ENCODE results near the gene TDP1. TPM values are rescaled to one million over a fixed set of nuclear protein-coding genes. Genes with fewer than 3 reads are reported as not detected.
A peak's percentile ranks its signal among the peaks of the same experiment; 100 is the strongest.

Gene TDP1
- total RNA-seq (10 to 100 TPM; 10.3 to 23.6 TPM), polyA plus RNA-seq (1 to 10 TPM; 2.1 to 6.7 TPM)
- long read RNA-seq, donor 1, partial matches to known transcripts: 0 of 3 reads
- long read RNA-seq, donor 1, other reads (novel, unspliced or antisense): 0 of 3 reads
- long read RNA-seq, donor 2: 0 reads
- long read RNA-seq, donor 3, partial matches to known transcripts: 0 of 1 reads
- long read RNA-seq, donor 3, other reads (novel, unspliced or antisense): 0 of 1 reads
- long read RNA-seq, donor 4, partial matches to known transcripts: 0 of 2 reads
- long read RNA-seq, donor 4, other reads (novel, unspliced or antisense): 0 of 2 reads
- long read RNA-seq, donor 5, partial matches to known transcripts: 0 of 1 reads
- long read RNA-seq, donor 5, other reads (novel, unspliced or antisense): 0 of 1 reads

- TF ChIP-seq, protein P1, sequence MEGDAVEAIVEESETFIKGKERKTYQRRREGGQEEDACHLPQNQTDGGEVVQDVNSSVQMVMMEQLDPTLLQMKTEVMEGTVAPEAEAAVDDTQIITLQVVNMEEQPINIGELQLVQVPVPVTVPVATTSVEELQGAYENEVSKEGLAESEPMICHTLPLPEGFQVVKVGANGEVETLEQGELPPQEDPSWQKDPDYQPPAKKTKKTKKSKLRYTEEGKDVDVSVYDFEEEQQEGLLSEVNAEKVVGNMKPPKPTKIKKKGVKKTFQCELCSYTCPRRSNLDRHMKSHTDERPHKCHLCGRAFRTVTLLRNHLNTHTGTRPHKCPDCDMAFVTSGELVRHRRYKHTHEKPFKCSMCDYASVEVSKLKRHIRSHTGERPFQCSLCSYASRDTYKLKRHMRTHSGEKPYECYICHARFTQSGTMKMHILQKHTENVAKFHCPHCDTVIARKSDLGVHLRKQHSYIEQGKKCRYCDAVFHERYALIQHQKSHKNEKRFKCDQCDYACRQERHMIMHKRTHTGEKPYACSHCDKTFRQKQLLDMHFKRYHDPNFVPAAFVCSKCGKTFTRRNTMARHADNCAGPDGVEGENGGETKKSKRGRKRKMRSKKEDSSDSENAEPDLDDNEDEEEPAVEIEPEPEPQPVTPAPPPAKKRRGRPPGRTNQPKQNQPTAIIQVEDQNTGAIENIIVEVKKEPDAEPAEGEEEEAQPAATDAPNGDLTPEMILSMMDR (IDR thresholded peaks at IDR 0.05; ENCODE audit: control extremely low read depth, extremely low read depth): peak; percentile 16
- Histone ChIP-seq H3K9me3 (ENCODE audit: control insufficient read depth in 4 of 4, insufficient read depth in 3 of 4, low read length in 3 of 4) (no peaks in the 10 kb centered on the region), H3K27ac (ENCODE audit: low read depth in 1 of 2, low read length in 1 of 2) (peak within 1 kb of the TSS; percentile 90 to 92), H3K4me3 (peak within 1 kb of the TSS; percentile 64), H3K4me1 (ENCODE audit: control insufficient read depth in 5 of 5, insufficient read depth in 5 of 5, low read length in 5 of 5) (peaks cover 0 to 30% (median 5%) of the 10 kb centered on the region in 5 donors), H3K9ac (ENCODE audit: insufficient read depth in 1 of 2, low read length in 2 of 2) (peak within 1 kb of the TSS; percentile 84 to 85), H3K27me3 (ENCODE audit: control insufficient read depth in 3 of 3, insufficient read depth in 3 of 3, low read length in 2 of 3) (no peaks in the 10 kb centered on the region), H3K36me3 (ENCODE audit: control insufficient read depth in 4 of 4, insufficient read depth in 4 of 4, low read length in 4 of 4) (peaks cover 0 to 8% (median 1%) of the 10 kb centered on the region in 4 donors)
- WGBS, 2 donors: 0 to 1% methylated on average over 77 to 84 of the region's 84 CpGs
- ATAC-seq (ENCODE audit: insufficient read depth, low FRiP score) (peak; percentile 94), DNase-seq (peak; percentile 96 to 98 (median 97))
These were observed at the start of gene TDP1 for GRCh38 chr14:89955745-89956660. TSS of gene TDP1 (plus strand) at chr14:89955927. CDS start at chr14:89963115, 7,188 bp downstream.

DNA sequence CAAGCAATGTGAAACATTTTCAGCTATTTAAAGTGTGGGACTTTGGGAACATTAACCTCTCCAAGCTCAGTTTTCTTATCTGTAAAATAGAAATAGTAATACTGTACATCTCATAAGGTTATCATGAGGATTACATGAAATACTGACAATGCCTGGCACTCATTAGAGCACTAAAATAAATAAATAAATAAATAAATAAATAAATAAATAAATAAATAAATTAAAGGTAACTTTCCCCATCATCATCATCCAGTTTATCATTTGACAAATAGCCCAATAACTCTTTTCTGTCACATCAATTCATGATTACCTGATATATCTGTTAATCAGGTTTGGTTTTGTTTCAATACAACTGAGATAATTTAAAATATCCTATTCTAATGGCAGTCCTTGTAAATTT, 49.7 kb upstream of the TDP1 start:
- Histone ChIP-seq H3K9ac (ENCODE audit: insufficient read depth in 1 of 2, low read length in 2 of 2) (no peak overlapping the region), H3K27me3 (ENCODE audit: control insufficient read depth in 3 of 3, insufficient read depth in 3 of 3, low read length in 2 of 3) (no peaks in the 10 kb centered on the region), H3K4me1 (ENCODE audit: control insufficient read depth in 5 of 5, insufficient read depth in 5 of 5, low read length in 5 of 5) (peaks cover 0 to 6% (median 0%) of the 10 kb centered on the region in 5 donors), H3K9me3 (ENCODE audit: control insufficient read depth in 4 of 4, insufficient read depth in 3 of 4, low read length in 3 of 4) (no peaks in the 10 kb centered on the region), H3K4me3 (no peak overlapping the region), H3K27ac (ENCODE audit: low read depth in 1 of 2, low read length in 1 of 2) (no peak overlapping the region), H3K36me3 (ENCODE audit: control insufficient read depth in 4 of 4, insufficient read depth in 4 of 4, low read length in 4 of 4) (no peaks in the 10 kb centered on the region)
- TF ChIP-seq, protein P1 (IDR thresholded peaks at IDR 0.05; ENCODE audit: control extremely low read depth, extremely low read depth): no peak
- ATAC-seq (ENCODE audit: insufficient read depth, low FRiP score) (no peak), DNase-seq (no peak)

DNA sequence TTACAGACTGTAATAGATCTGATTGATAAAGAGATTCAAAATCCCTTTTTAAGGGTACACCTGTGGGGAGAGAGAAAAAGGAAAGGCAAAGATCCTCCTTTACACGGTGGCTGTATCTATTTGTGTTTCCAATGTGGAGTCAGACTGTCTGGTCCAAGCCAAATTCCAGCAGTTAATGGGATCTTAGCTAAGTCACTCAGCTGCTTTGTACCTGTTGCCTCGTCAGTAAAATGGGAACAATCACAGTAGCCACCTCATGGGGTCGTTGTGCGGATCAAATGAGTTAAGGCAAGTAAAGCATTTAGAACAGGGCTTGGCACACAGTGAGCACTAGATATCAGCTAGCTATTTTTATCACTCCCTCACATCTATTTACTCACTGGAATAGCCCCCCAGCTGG, 48.1 kb upstream of the TDP1 start:
- Histone ChIP-seq H3K9ac (ENCODE audit: insufficient read depth in 1 of 2, low read length in 2 of 2) (no peak overlapping the region), H3K27ac (ENCODE audit: low read depth in 1 of 2, low read length in 1 of 2) (no peak overlapping the region), H3K27me3 (ENCODE audit: control insufficient read depth in 3 of 3, insufficient read depth in 3 of 3, low read length in 2 of 3) (no peaks in the 10 kb centered on the region), H3K4me3 (no peak overlapping the region), H3K36me3 (ENCODE audit: control insufficient read depth in 4 of 4, insufficient read depth in 4 of 4, low read length in 4 of 4) (no peaks in the 10 kb centered on the region), H3K9me3 (ENCODE audit: control insufficient read depth in 4 of 4, insufficient read depth in 3 of 4, low read length in 3 of 4) (no peaks in the 10 kb centered on the region), H3K4me1 (ENCODE audit: control insufficient read depth in 5 of 5, insufficient read depth in 5 of 5, low read length in 5 of 5) (peaks cover 0 to 9% (median 0%) of the 10 kb centered on the region in 5 donors)
- WGBS, 2 donors: 86 to 95% methylated on average over 4 of the region's 4 CpGs
- DNase-seq (no peak), ATAC-seq (ENCODE audit: insufficient read depth, low FRiP score) (no peak)
- TF ChIP-seq, protein P1 (IDR thresholded peaks at IDR 0.05; ENCODE audit: control extremely low read depth, extremely low read depth): no peak

Data from lung (tissue), 16 donors.